ENCODE results near the gene RPRD1B. TPM values are rescaled to one million over a fixed set of nuclear protein-coding genes. Genes with fewer than 3 reads are reported as not detected.

Gene RPRD1B
- polyA plus RNA-seq, 1 of the 3 experiments (the other 2 are of a cell fraction): 11.8 TPM

DNA sequence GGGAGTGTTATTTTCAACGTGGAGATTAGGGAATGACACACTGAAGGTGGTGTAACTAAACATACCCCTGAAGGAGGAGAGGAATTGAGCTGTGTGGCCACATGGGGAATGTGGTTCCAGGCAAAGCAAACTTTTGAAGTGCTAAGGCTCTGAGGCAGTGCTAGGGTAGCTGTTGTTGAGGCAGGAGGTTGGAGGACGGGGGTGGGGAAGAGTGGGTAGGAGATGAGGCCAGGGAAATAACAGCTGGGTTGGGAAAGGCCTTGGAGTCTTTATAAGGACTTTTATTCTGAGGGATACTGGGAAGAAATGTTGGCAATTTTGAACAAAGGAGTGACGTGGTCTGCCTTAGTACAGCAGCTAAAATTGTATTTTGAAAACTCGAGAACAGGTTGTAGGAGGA is 13.0 kb downstream of the RPRD1B start:
- ChIA-PET CTCF (interaction anchor here (2.7 to 32.1 kb wide), 3 partner anchors 11 to 483 kb away, joined by 9 to 725 read pairs (median 23); no protein-coding TSS in a partner anchor), POLR2A (no interaction called here)
- H3F3A ChIP-seq (replicated peaks; ENCODE audit: insufficient read depth): peaks cover 28% of the 10 kb centered on the region
- peaks cover 0 to 22% of the 10 kb centered on the region in 2 experiments; a peak in 3 of 4 replicates for H3K4me1 ChIP-seq (ENCODE audit: control insufficient read depth in 1 of 2, insufficient read depth in 2 of 2, low read depth in 1 of 2, low read length in 1 of 2)
- no peak overlapping the region for H2AFZ ChIP-seq (ENCODE audit: low read depth)
- DNase-seq: no peak
- H3K9ac ChIP-seq: no peak overlapping the region
- WGBS (ENCODE audit: low lambda C conversion rate): 96% methylated on average over 4 of the region's 4 CpGs
- no peak for TF ChIP-seq NRF1 (IDR thresholded peaks at IDR 0.05; ENCODE audit: low read depth, low read length)
- no peak for TF ChIP-seq GATA2 (CRISPR knock-in tag; IDR thresholded peaks at IDR 0.05)
- TF ChIP-seq, protein P1, sequence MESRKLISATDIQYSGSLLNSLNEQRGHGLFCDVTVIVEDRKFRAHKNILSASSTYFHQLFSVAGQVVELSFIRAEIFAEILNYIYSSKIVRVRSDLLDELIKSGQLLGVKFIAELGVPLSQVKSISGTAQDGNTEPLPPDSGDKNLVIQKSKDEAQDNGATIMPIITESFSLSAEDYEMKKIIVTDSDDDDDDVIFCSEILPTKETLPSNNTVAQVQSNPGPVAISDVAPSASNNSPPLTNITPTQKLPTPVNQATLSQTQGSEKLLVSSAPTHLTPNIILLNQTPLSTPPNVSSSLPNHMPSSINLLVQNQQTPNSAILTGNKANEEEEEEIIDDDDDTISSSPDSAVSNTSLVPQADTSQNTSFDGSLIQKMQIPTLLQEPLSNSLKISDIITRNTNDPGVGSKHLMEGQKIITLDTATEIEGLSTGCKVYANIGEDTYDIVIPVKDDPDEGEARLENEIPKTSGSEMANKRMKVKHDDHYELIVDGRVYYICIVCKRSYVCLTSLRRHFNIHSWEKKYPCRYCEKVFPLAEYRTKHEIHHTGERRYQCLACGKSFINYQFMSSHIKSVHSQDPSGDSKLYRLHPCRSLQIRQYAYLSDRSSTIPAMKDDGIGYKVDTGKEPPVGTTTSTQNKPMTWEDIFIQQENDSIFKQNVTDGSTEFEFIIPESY (IDR thresholded peaks at IDR 0.05; ENCODE audit: borderline replicate concordance, low read depth): no peak
- TF ChIP-seq, protein P2, sequence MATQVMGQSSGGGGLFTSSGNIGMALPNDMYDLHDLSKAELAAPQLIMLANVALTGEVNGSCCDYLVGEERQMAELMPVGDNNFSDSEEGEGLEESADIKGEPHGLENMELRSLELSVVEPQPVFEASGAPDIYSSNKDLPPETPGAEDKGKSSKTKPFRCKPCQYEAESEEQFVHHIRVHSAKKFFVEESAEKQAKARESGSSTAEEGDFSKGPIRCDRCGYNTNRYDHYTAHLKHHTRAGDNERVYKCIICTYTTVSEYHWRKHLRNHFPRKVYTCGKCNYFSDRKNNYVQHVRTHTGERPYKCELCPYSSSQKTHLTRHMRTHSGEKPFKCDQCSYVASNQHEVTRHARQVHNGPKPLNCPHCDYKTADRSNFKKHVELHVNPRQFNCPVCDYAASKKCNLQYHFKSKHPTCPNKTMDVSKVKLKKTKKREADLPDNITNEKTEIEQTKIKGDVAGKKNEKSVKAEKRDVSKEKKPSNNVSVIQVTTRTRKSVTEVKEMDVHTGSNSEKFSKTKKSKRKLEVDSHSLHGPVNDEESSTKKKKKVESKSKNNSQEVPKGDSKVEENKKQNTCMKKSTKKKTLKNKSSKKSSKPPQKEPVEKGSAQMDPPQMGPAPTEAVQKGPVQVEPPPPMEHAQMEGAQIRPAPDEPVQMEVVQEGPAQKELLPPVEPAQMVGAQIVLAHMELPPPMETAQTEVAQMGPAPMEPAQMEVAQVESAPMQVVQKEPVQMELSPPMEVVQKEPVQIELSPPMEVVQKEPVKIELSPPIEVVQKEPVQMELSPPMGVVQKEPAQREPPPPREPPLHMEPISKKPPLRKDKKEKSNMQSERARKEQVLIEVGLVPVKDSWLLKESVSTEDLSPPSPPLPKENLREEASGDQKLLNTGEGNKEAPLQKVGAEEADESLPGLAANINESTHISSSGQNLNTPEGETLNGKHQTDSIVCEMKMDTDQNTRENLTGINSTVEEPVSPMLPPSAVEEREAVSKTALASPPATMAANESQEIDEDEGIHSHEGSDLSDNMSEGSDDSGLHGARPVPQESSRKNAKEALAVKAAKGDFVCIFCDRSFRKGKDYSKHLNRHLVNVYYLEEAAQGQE (IDR thresholded peaks at IDR 0.05; ENCODE audit: low read depth, low read length): no peak
- no peak for TF ChIP-seq YY1 (IDR thresholded peaks at IDR 0.05; ENCODE audit: low read depth)
- no peak for TF ChIP-seq ELF1 (IDR thresholded peaks at IDR 0.05)
- no peak for TF ChIP-seq RAD21 (IDR thresholded peaks at IDR 0.05; ENCODE audit: low read length)
- no peak overlapping the region for H3K4me2 ChIP-seq
- H3K36me3 ChIP-seq (replicated peaks in 1 of 2; ENCODE audit: control insufficient read depth in 1 of 2, insufficient read depth in 2 of 2, low read length in 1 of 2): peaks cover 58 to 64% of the 10 kb centered on the region in 2 experiments
- H3K79me2 ChIP-seq (ENCODE audit: insufficient read depth): peaks cover 65% of the 10 kb centered on the region
- H4K20me1 ChIP-seq (ENCODE audit: insufficient read depth): peaks cover 55% of the 10 kb centered on the region
- H3K27me3 ChIP-seq (ENCODE audit: insufficient read depth): no peaks in the 10 kb centered on the region
- H3K9me2 ChIP-seq: no peaks in the 10 kb centered on the region
- H3K9me3 ChIP-seq: no peaks in the 10 kb centered on the region
- no peak overlapping the region for H3K27ac ChIP-seq (ENCODE audit: low read depth in 2 of 2, low read length in 1 of 2)
- no peak overlapping the region for H3K4me3 ChIP-seq (ENCODE audit: low read depth in 2 of 2, low read length in 1 of 2)

DNA sequence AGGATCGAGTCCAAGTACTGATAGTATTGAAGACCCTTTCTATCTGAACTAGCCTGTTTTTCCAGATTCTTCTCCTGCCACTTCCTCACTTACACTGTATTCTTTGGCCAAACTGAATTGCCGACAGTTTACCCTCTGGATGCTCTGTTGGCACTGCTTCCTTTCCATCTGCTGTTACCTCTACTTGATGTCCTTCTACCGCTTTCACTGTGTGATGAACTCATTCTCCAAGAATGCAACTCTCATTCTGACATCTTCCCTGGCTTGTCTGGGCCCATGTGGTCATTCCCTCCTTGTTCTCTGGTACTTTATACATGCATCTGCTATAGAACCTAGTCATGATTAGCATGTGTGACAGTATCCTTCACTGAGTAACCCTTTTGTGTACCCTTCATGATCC is 16.3 kb downstream of the RPRD1B start:
- Histone ChIP-seq H3K4me3 (ENCODE audit: low read depth in 2 of 2, low read length in 1 of 2) (no peak overlapping the region), H3K4me1 (ENCODE audit: control insufficient read depth in 1 of 2, insufficient read depth in 2 of 2, low read depth in 1 of 2, low read length in 1 of 2) (peaks cover 0 to 14% of the 10 kb centered on the region in 2 experiments; a peak in 3 of 4 replicates), H3K4me2 (peak overlapping the region; percentile 46; the same call in 1 of the 2 replicates), H3K9me2 (no peaks in the 10 kb centered on the region), H4K20me1 (ENCODE audit: insufficient read depth) (peaks cover 48% of the 10 kb centered on the region), H2AFZ (ENCODE audit: low read depth) (no peak overlapping the region), H3K27ac (ENCODE audit: low read depth in 2 of 2, low read length in 1 of 2) (peak overlapping the region; percentile 47 to 61), H3K9ac (no peak overlapping the region), H3K9me3 (no peaks in the 10 kb centered on the region), H3F3A (replicated peaks; ENCODE audit: insufficient read depth) (peaks cover 11% of the 10 kb centered on the region), H3K36me3 (replicated peaks in 1 of 2; ENCODE audit: control insufficient read depth in 1 of 2, insufficient read depth in 2 of 2, low read length in 1 of 2) (peaks cover 49 to 56% of the 10 kb centered on the region in 2 experiments), H3K79me2 (ENCODE audit: insufficient read depth) (peaks cover 85% of the 10 kb centered on the region), H3K27me3 (ENCODE audit: insufficient read depth) (no peaks in the 10 kb centered on the region)
- peak; percentile 67 for TF ChIP-seq NFIC (IDR thresholded peaks at IDR 0.05; ENCODE audit: borderline replicate concordance)
- TF ChIP-seq SIN3A (IDR thresholded peaks at IDR 0.05; ENCODE audit: borderline replicate concordance, low read depth, low read length): no peak
- TF ChIP-seq MXI1 (IDR thresholded peaks at IDR 0.05; ENCODE audit: low read depth, low read length): peak; percentile 55; the same call in 1 of the 2 replicates
- TF ChIP-seq, protein P3, sequence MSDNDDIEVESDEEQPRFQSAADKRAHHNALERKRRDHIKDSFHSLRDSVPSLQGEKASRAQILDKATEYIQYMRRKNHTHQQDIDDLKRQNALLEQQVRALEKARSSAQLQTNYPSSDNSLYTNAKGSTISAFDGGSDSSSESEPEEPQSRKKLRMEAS (IDR thresholded peaks at IDR 0.05; ENCODE audit: low read depth): peak; percentile 85
- TF ChIP-seq JUND (IDR thresholded peaks at IDR 0.05): peak; percentile 80
- TF ChIP-seq FOSL2 (IDR thresholded peaks at IDR 0.05; ENCODE audit: borderline replicate concordance, low read depth): peak; percentile 65; the same call in 1 of the 2 replicates
- peak; percentile 78 for TF ChIP-seq TCF12 (IDR thresholded peaks at IDR 0.05)
- no peak for TF ChIP-seq RCOR1 (IDR thresholded peaks at IDR 0.05; ENCODE audit: low read length)
- TF ChIP-seq, protein P4, sequence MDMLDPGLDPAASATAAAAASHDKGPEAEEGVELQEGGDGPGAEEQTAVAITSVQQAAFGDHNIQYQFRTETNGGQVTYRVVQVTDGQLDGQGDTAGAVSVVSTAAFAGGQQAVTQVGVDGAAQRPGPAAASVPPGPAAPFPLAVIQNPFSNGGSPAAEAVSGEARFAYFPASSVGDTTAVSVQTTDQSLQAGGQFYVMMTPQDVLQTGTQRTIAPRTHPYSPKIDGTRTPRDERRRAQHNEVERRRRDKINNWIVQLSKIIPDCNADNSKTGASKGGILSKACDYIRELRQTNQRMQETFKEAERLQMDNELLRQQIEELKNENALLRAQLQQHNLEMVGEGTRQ (IDR thresholded peaks at IDR 0.05; ENCODE audit: borderline replicate concordance, low read depth, low read length): no peak
- TF ChIP-seq TEAD4 (IDR thresholded peaks at IDR 0.05; ENCODE audit: borderline replicate concordance, insufficient read depth): 0 out of 2 replicates have a peak, but pooled peaks have one; percentile 31
- TF ChIP-seq, protein P5, sequence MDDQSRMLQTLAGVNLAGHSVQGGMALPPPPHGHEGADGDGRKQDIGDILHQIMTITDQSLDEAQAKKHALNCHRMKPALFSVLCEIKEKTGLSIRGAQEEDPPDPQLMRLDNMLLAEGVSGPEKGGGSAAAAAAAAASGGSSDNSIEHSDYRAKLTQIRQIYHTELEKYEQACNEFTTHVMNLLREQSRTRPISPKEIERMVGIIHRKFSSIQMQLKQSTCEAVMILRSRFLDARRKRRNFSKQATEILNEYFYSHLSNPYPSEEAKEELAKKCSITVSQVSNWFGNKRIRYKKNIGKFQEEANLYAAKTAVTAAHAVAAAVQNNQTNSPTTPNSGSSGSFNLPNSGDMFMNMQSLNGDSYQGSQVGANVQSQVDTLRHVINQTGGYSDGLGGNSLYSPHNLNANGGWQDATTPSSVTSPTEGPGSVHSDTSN (IDR thresholded peaks at IDR 0.05): peak; percentile 55; the same call in 1 of the 2 replicates
- CTCF ChIA-PET: interaction anchor here (1.2 to 32.1 kb wide), 4 partner anchors 11 to 174 kb away, joined by 3 to 725 read pairs (median 4); no protein-coding TSS in a partner anchor
- POLR2A ChIA-PET: no interaction called here
- no peak for DNase-seq
- WGBS (ENCODE audit: low lambda C conversion rate): 49% methylated on average over 3 of the region's 3 CpGs
